ENCODE results near the gene ROR1. TPM values are rescaled to one million over a fixed set of nuclear protein-coding genes. Genes with fewer than 3 reads are reported as not detected.
A peak's percentile ranks its signal among the peaks of the same experiment; 100 is the strongest.

ROR1 gene
- 2.0 TPM for total RNA-seq

- peak; percentile 79 to 80 for DNase-seq (ENCODE audit: low spot score in 2 of 2)
- no peak for FAIRE-seq
These were observed at the start of gene ROR1 for GRCh38 chr1:63773815-63774616. TSS of gene ROR1 (plus strand) at chr1:63774017.

GRCh38 chr1:63724375-63724899 lies 49.4 kb upstream of the ROR1 start:
- no peak for DNase-seq (ENCODE audit: low spot score in 2 of 2)
- FAIRE-seq, result no peak

GRCh38 chr1:63728611-63729226 lies 45.1 kb upstream of the ROR1 start:
- FAIRE-seq, result no peak
- DNase-seq (ENCODE audit: low spot score in 2 of 2), result no peak

- DNase-seq (ENCODE audit: low spot score in 2 of 2), result no peak
- FAIRE-seq, result no peak
These were observed 44.6 kb upstream of the ROR1 start for GRCh38 chr1:63729227-63729620.

- FAIRE-seq, result no peak
- DNase-seq (ENCODE audit: low spot score in 2 of 2), result no peak
These were observed 43.6 kb upstream of the ROR1 start for GRCh38 chr1:63730211-63730610.

GRCh38 chr1:63731117-63732043 lies 42.4 kb upstream of the ROR1 start:
- FAIRE-seq (no peak), DNase-seq (ENCODE audit: low spot score in 2 of 2) (no peak)

DNA sequence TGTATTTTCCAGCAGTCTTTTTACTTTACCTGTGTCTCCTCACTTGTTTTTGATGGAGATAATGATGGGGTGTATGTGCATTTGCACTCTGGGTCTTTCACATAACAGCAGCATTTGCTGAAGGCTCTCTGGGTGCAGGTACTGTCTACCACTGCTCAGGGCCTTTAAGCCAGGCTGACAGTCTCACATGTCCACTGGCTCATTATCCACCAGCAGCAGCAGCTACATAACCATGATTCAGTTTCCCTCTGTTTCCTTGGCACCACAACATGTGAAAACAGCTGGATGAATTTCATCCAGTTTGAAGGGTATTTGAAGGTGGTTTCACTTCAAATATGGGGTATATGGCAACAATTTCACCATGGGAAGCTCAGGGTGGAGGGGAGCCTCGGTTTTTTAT lies 41.2 kb upstream of the ROR1 start:
- no peak for FAIRE-seq

DNA sequence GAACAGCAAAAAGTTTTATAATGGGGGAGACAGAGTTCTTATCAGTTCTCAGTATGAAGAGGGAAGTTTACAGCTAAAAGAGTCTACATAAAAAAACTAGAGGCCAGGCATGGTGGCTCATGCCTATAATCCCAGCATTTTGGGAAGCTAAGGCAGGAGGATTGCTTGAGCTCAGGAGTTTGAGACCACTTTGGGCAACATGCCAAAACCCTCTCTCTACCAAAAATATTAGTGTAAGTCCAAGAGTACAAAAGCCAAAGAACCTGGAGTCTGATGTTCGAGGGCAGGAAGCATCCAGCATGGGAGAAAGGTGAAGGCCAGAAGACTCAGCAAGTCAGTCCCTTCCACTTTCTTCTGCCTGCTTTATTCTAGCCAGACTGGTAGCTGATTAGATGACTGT lies 35.0 kb upstream of the ROR1 start:
- no peak for FAIRE-seq
- DNase-seq (ENCODE audit: low spot score in 2 of 2), result no peak

More for the DNA sequence above, 41.2 kb upstream of the ROR1 start:
- no peak for DNase-seq (ENCODE audit: low spot score in 2 of 2)

GRCh38 chr1:63739452-63739851 lies 34.4 kb upstream of the ROR1 start:
- DNase-seq (ENCODE audit: low spot score in 2 of 2) (no peak), FAIRE-seq (no peak)

DNA sequence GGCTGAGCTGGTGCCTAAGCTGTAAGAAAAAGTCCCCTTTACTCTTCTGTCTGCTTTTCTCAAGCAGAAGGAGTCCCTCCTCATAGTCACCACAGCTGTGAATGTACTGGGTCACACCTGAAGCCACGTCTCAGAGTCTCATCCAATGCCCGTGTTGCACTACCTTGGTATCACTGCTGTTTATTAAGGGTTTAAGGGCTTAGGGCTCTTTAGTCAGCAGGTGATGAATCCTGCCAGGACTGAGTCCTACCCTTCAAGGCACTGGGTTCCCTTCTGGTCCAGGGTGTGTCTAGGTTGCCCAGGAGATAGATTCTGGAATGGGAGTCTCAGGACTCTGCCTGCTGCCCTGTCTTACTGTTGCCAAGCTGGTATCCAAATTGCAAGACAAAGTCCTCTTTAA lies 33.4 kb upstream of the ROR1 start:
- no peak for FAIRE-seq
- DNase-seq (ENCODE audit: low spot score in 2 of 2), result no peak

DNA sequence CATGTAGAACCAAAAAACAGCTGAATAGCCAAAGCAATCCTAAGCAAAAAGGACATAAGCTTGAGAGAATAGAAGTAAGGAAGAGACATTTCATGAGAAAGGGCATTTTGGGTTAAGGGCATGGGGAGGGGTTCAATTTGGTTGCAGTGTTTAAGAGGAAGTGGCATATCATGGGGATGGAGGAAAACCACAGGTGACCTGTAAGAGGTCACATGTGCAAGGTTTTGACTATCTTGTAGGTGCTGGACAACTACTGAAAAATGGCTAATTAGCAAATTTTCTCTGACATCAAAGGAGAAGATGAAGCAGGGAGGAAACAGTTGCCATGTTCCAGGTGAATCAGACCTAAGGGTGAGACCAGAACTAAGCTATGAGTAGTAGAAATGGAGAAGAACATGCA lies 31.3 kb upstream of the ROR1 start:
- DNase-seq (ENCODE audit: low spot score in 2 of 2), result no peak
- no peak for FAIRE-seq

DNA sequence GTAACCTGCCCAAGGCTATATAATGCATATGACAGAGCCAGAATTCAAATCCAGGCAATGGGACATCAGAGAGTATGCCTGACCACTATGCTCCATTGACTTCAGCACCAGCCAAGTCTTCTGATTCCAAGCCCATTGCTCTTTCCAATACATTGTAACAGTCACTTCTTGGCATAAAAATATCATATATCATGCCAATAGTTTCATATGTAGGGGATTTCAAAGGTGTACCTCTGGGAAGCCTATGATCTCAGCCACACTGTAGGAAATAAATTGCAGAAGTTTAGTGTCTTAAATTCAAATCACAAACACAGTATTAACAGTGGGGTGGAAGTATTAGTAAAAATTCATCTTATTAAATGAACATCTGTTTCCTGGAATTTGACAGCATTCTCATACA lies 30.0 kb upstream of the ROR1 start:
- FAIRE-seq, result no peak
- no peak for DNase-seq (ENCODE audit: low spot score in 2 of 2)

DNA sequence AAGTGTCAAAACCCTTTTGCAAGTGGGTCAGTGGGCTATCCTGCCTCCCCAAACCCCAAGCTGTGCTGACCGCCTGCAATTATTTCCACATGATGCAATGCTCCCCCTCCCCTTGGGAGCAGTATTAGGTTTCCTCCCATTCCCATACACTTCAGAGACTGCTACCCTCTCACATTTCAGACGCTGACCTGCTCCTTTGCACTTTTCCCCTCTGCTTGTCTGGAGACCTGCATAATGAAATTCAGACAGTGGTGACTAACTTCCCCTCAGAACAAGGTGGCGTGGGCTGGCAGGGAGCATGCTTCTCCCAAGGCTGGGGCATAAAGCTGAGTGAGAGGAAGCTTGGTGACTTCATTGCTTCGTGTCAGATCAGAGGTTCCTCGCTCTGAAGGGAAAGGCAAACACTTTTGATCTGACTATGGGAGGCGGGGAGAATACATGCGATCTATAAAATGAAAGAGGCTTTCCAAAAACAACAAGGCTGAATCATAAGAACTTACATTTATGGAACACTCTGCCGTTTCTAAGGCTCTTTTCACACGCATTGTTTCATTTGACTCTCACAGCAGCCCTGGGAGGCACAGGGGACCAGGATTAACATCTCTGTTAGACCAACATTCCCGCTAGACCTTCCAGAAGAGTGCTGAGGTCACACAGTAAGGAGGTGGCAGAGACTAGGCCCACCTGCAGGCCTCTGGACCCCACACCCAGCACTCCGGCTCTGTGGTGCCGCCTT lies 27.5 kb upstream of the ROR1 start:
- no peak for FAIRE-seq
- DNase-seq (ENCODE audit: low spot score in 2 of 2), result no peak

- DNase-seq (ENCODE audit: low spot score in 2 of 2), result no peak
- FAIRE-seq, result no peak
These were observed 26.4 kb upstream of the ROR1 start for GRCh38 chr1:63747445-63747844.

DNA sequence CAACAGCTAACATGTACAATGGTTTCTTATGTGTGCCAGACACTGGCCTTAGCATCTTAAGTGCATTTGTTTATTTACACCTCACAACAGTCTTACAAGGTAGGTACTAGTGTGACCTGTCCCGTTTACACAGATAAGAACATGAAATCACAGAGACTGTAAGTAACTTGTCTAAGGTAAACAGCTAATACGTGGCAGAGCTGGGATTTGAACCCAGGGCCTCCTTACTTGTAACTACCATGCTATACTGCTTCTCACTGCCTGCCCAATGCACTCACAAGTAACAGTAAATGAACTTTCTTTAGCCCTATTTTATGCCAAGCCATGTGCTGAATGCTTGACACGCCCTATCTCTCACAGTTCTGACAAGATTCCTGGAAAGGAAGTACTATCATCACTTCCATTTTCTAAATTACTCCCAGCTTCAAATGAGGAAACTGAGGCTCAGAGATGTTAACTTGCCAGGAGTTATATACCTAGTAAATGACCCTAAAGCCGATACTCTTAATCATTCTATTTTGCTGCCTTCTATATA lies 25.7 kb upstream of the ROR1 start:
- no peak for FAIRE-seq
- DNase-seq (ENCODE audit: low spot score in 2 of 2), result no peak

GRCh38 chr1:63748641-63749040 lies 25.2 kb upstream of the ROR1 start:
- FAIRE-seq, result no peak
- no peak for DNase-seq (ENCODE audit: low spot score in 2 of 2)

DNA sequence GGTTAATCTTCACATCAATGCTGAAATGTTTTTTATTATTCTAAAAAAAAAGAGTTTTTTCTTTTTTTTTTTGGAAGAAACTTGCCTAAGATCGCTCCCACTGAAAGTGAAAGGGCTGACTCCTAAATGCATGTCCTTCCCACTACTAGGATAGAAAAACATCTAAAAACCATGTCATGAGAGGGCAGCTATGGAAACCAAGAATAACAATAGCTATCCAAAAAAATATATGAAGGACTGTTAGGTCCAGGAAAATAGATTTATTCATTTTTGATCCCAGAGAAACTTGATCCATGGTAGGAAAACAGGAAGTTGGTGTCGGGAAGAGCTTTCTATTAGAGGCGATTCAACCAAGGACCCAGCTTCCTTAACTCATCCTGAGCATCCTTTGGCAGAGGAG lies 23.1 kb upstream of the ROR1 start:
- DNase-seq (ENCODE audit: low spot score in 2 of 2) (no peak), FAIRE-seq (no peak)

- DNase-seq (ENCODE audit: low spot score in 2 of 2) (no peak), FAIRE-seq (no peak)
These were observed 21.6 kb upstream of the ROR1 start for GRCh38 chr1:63752176-63752575.

GRCh38 chr1:63753591-63753990 lies 20.2 kb upstream of the ROR1 start:
- no peak for DNase-seq (ENCODE audit: low spot score in 2 of 2)
- no peak for FAIRE-seq

DNA sequence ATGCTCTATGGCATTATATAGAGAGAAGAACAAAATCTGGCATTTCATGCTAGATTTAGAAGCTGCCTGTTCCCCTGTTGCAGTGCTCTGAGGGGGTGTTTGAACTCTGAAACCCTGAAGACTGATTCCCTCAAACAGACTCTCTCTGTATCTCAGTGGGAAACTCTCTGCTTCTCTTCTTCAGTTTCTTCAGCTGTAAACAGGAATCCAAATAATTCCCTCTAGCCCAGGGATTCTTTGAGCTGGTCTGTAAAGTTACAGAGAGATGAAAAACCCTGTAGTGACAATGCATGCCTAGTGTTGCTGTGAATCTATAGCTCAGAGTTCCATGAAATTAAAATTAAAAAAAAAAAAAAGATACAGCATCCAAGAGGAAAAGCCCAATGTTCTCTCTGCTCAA lies 17.0 kb upstream of the ROR1 start:
- DNase-seq (ENCODE audit: low spot score in 2 of 2) (no peak), FAIRE-seq (no peak)
